HG02642 (cell line): ENCODE data around the gene DSTYK.
"Not testable (repeated sequence)": the region's sequence is repeated elsewhere in the genome, so short reads cannot be mapped to it uniquely, and the experiment has no call there.

ENCODE experiments used
- ATAC-seq: cut with Tn5 transposase; IDR thresholded peaks from one replicate; pipeline ENCODE4 v1.9.1; 2021; ENCODE audit warnings: mild to moderate bottlenecking; ENCODE audit not compliant: unreplicated experiment, poor library complexity

DSTYK gene

GRCh38 chr1:205186191-205186590, 25.3 kb downstream of the DSTYK start:
- ATAC-seq = no peak

- no peak for ATAC-seq
Measured at GRCh38 chr1:205183676-205184335, 27.7 kb downstream of the DSTYK start.

- ATAC-seq = no peak
Measured at GRCh38 chr1:205182930-205183329, 28.6 kb downstream of the DSTYK start.

GRCh38 chr1:205180331-205180730, 31.2 kb downstream of the DSTYK start:
- ATAC-seq = not testable (repeated sequence)

- no peak for ATAC-seq
Measured at GRCh38 chr1:205179842-205180241, 31.7 kb downstream of the DSTYK start.

- ATAC-seq = no peak
Measured at GRCh38 chr1:205172729-205173366, 38.7 kb downstream of the DSTYK start.

GRCh38 chr1:205171369-205171768, 40.1 kb downstream of the DSTYK start:
- ATAC-seq = no peak

GRCh38 chr1:205170532-205171269, 40.8 kb downstream of the DSTYK start:
- ATAC-seq = no peak

- no peak for ATAC-seq
Measured at GRCh38 chr1:205169248-205169647, 42.3 kb downstream of the DSTYK start.

GRCh38 chr1:205168291-205168690, 43.2 kb downstream of the DSTYK start:
- ATAC-seq = no peak

GRCh38 chr1:205162301-205162700, 49.2 kb downstream of the DSTYK start:
- no peak for ATAC-seq

- no peak for ATAC-seq
Measured at GRCh38 chr1:205161076-205161475, 50.4 kb downstream of the DSTYK start.

- ATAC-seq = no peak
Measured at GRCh38 chr1:205158048-205158616, 53.4 kb downstream of the DSTYK start.

GRCh38 chr1:205155665-205156377, 55.7 kb downstream of the DSTYK start:
- not testable (repeated sequence) for ATAC-seq

- no peak for ATAC-seq
Measured at GRCh38 chr1:205152505-205152904, 59.0 kb downstream of the DSTYK start.

- no peak for ATAC-seq
Measured at GRCh38 chr1:205150651-205151428, 60.7 kb downstream of the DSTYK start.

- ATAC-seq = no peak
Measured at GRCh38 chr1:205147191-205147835, 64.2 kb downstream of the DSTYK start.

GRCh38 chr1:205144751-205145150, 66.8 kb downstream of the DSTYK start:
- no peak for ATAC-seq

GRCh38 chr1:205144046-205144720, 67.3 kb downstream of the DSTYK start:
- ATAC-seq = no peak
